COLO829 (cell line): ENCODE measurements around the gene L3MBTL1.

ENCODE experiments used
- DNase-seq: peaks from one replicate; pipeline ENCODE4 v3.0.0; 2012; ENCODE audit warnings: low spot score

The L3MBTL1 gene

GRCh38 chr20:43535370-43536004 is 28.0 kb downstream of the L3MBTL1 start:
- DNase-seq, result no peak

- DNase-seq, result no peak
Observed at GRCh38 chr20:43536041-43536816, 28.7 kb downstream of the L3MBTL1 start.

- DNase-seq, result no peak
Observed at GRCh38 chr20:43536817-43537440, 29.4 kb downstream of the L3MBTL1 start.

- DNase-seq, result peak; percentile 76
Observed at GRCh38 chr20:43537921-43538877, 30.7 kb downstream of the L3MBTL1 start.

GRCh38 chr20:43538878-43539700 is 31.6 kb downstream of the L3MBTL1 start:
- no peak for DNase-seq

GRCh38 chr20:43539975-43540672 is 32.6 kb downstream of the L3MBTL1 start:
- no peak for DNase-seq

GRCh38 chr20:43540673-43541060 is 33.2 kb downstream of the L3MBTL1 start:
- DNase-seq, result no peak

GRCh38 chr20:43541214-43541613 is 33.7 kb downstream of the L3MBTL1 start:
- no peak for DNase-seq

- no peak for DNase-seq
Observed at GRCh38 chr20:43542161-43542560, 34.7 kb downstream of the L3MBTL1 start.

- DNase-seq, result no peak
Observed at GRCh38 chr20:43542674-43543073, 35.2 kb downstream of the L3MBTL1 start.

- DNase-seq, result no peak
Observed at GRCh38 chr20:43543138-43543537, 35.6 kb downstream of the L3MBTL1 start.

- DNase-seq, result no peak
Observed at GRCh38 chr20:43544501-43544900, 37.0 kb downstream of the L3MBTL1 start.

GRCh38 chr20:43545837-43546578 is 38.5 kb downstream of the L3MBTL1 start:
- no peak for DNase-seq

GRCh38 chr20:43548273-43548880 is 40.9 kb downstream of the L3MBTL1 start:
- DNase-seq, result no peak

GRCh38 chr20:43549416-43550065 is 42.0 kb downstream of the L3MBTL1 start:
- DNase-seq, result no peak

GRCh38 chr20:43550456-43550855 is 43.0 kb downstream of the L3MBTL1 start:
- no peak for DNase-seq

- no peak for DNase-seq
Observed at GRCh38 chr20:43554369-43554768, 46.9 kb downstream of the L3MBTL1 start.

GRCh38 chr20:43558412-43559146 is 51.1 kb downstream of the L3MBTL1 start, which contains the start of gene SGK2:
Gene SGK2 (plus strand): TSS chr20:43559027. CDS start chr20:43566496, 7,469 bp downstream.
- no peak for DNase-seq
